Right ventricle myocardium superior (tissue), 1 donor: ENCODE results near the gene PLEKHB1. TPM values are rescaled to one million over a fixed set of nuclear protein-coding genes. Genes with fewer than 3 reads are reported as not detected.
A peak's percentile ranks its signal among the peaks of the same experiment; 100 is the strongest.
"Not testable (repeated sequence)": the region's sequence is repeated elsewhere in the genome, so short reads cannot be mapped to it uniquely, and the experiment has no call there.

Experiments used
- ATAC-seq: fragments of 200-7000 bp; cut with Tn5 transposase; one replicate; pipeline ENCODE4 v1.9.1; 2020; ENCODE audit warnings: mild to moderate bottlenecking; ENCODE audit not compliant: poor library complexity
- DNase-seq: peaks from one replicate; pipeline ENCODE4 v3.0.0-alpha.2; 2020
- intact Hi-C: fragments of 100-400 bp; cut with DNase I; formaldehyde crosslinking; loops from one replicate; pipeline ENCODE4 v1.11.2; 2022
- total RNA-seq: library from RNA; stranded (reverse); fragmentation: NEBNext Ultra II Directional; extraction: Animal tissue kit (Norgen Biotek cat#: 25700); gene quantifications from one replicate; pipeline ENCODE4 v1.2.1, GENCODE V29; 2021
- donor health status: DM: no; HTN: yes; CAD: no; lungs with severe emphysema.

Gene PLEKHB1
- total RNA-seq, 1 donor from 2014 or later: 13.7 TPM

- ATAC-seq: no peak
Measured at GRCh38 chr11:73662445-73663157, 16.2 kb downstream of the PLEKHB1 start.

GRCh38 chr11:73663604-73664495 lies 17.5 kb downstream of the PLEKHB1 start:
- no peak for DNase-seq
- intact Hi-C loops: no loop called here
- ATAC-seq: no peak

More at GRCh38 chr11:73662445-73663157, 16.2 kb downstream of the PLEKHB1 start:
- no peak for DNase-seq
- intact Hi-C loops: no loop called here

- no peak for ATAC-seq
- no peak for DNase-seq
- intact Hi-C loops: no loop called here
Measured at GRCh38 chr11:73664877-73665276, 18.5 kb downstream of the PLEKHB1 start.

GRCh38 chr11:73667891-73668290 lies 21.5 kb downstream of the PLEKHB1 start:
- intact Hi-C loops: no loop called here
- ATAC-seq: no peak
- no peak for DNase-seq

GRCh38 chr11:73670808-73671207 lies 24.4 kb downstream of the PLEKHB1 start:
- ATAC-seq (no peak), DNase-seq (no peak)
- intact Hi-C loops: no loop called here

GRCh38 chr11:73671701-73672100 lies 25.3 kb downstream of the PLEKHB1 start:
- DNase-seq (peak; percentile 60), ATAC-seq (peak; percentile 92)
- intact Hi-C loops: no loop called here

- intact Hi-C loops, DNase-seq, ATAC-seq: not testable (repeated sequence)
Measured at GRCh38 chr11:73676552-73676951, 30.2 kb downstream of the PLEKHB1 start.

- intact Hi-C loops: no loop called here
- DNase-seq: no peak
- ATAC-seq: no peak
Measured at GRCh38 chr11:73680687-73681086, 34.3 kb downstream of the PLEKHB1 start.

GRCh38 chr11:73693899-73694525 lies 47.6 kb downstream of the PLEKHB1 start:
- DNase-seq (no peak), ATAC-seq (no peak)
- intact Hi-C loops: no loop called here

- intact Hi-C loops: no loop called here
- ATAC-seq: no peak
- no peak for DNase-seq
Measured at GRCh38 chr11:73705053-73705452, 58.7 kb downstream of the PLEKHB1 start.

- intact Hi-C loops: no loop called here
- DNase-seq: no peak
- no peak for ATAC-seq
Measured at GRCh38 chr11:73710964-73711363, 64.6 kb downstream of the PLEKHB1 start.

Other genes with a start within 250 kb of the PLEKHB1 start
- 25.6 TPM for gene FAM168A, start 48.5 kb upstream of the PLEKHB1 start, total RNA-seq
- gene RAB6A, start 114.5 kb downstream of the PLEKHB1 start, total RNA-seq: 97.8 TPM
- 45.4 TPM for gene MRPL48, start 141.3 kb downstream of the PLEKHB1 start, total RNA-seq
- gene COA4, start 230.3 kb downstream of the PLEKHB1 start, total RNA-seq: 46.5 TPM
- 11.3 TPM for gene PAAF1, start 230.4 kb downstream of the PLEKHB1 start, total RNA-seq